Ishikawa (cell line): Measurements from ENCODE around the gene EHD4.
A peak's percentile ranks its signal among the peaks of the same experiment; 100 is the strongest.

Experiments used
- CEBPB ChIP-seq: IDR thresholded peaks from 2 replicates; pipeline ENCODE4 v1.6.1; 2012
- CREB1 ChIP-seq: IDR thresholded peaks from 2 replicates; pipeline ENCODE4 v1.6.1; 2012; ENCODE audit warnings: low read depth
- EGR1 ChIP-seq: IDR thresholded peaks from 2 replicates; pipeline ENCODE4 v1.6.1; 2012
- EP300 ChIP-seq: IDR thresholded peaks from 2 replicates; pipeline ENCODE4 v1.6.1; 2012; ENCODE audit warnings: borderline replicate concordance
- FOXM1 ChIP-seq: IDR thresholded peaks from 2 replicates; pipeline ENCODE4 v1.6.1; 2012; ENCODE audit warnings: low read depth, borderline replicate concordance
- MAX ChIP-seq: IDR thresholded peaks from 2 replicates; pipeline ENCODE4 v1.6.1; 2012
- NFIC ChIP-seq: IDR thresholded peaks from 2 replicates; pipeline ENCODE4 v1.6.1; 2012
- RAD21 ChIP-seq: IDR thresholded peaks from 2 replicates; pipeline ENCODE4 v1.6.1; 2012; ENCODE audit warnings: low read depth
- REST ChIP-seq: IDR thresholded peaks from 2 replicates; pipeline ENCODE4 v1.6.1; 2012; ENCODE audit warnings: low read depth, mild to moderate bottlenecking
- TAF1 ChIP-seq: IDR thresholded peaks from 2 replicates; pipeline ENCODE4 v1.6.1; 2012; ENCODE audit warnings: low read depth, mild to moderate bottlenecking
- TCF12 ChIP-seq: IDR thresholded peaks from 2 replicates; pipeline ENCODE4 v1.6.1; 2012; ENCODE audit warnings: low read depth
- TEAD4 ChIP-seq: IDR thresholded peaks from 2 replicates; pipeline ENCODE4 v1.6.1; 2012
- USF1 ChIP-seq: IDR thresholded peaks from 2 replicates; pipeline ENCODE4 v1.6.1; 2012
- YY1 ChIP-seq: IDR thresholded peaks from 2 replicates; pipeline ENCODE4 v1.6.1; 2012; ENCODE audit warnings: low read depth
- ZBTB7A ChIP-seq: IDR thresholded peaks from 2 replicates; pipeline ENCODE4 v1.6.1; 2012; ENCODE audit warnings: low read depth

EHD4 gene

GRCh38 chr15:41851167-41851523 lies 121.2 kb downstream of the EHD4 start:
- TF ChIP-seq CREB1 (no peak), USF1 (no peak), MAX (no peak), TAF1 (no peak), YY1 (no peak), NFIC (no peak), ZBTB7A (no peak), TEAD4 (no peak), EP300 (no peak), REST (no peak), CEBPB (no peak), EGR1 (no peak), RAD21 (no peak), TCF12 (no peak), FOXM1 (no peak)

- TF ChIP-seq EGR1 = no peak
- peak; percentile 88 for TF ChIP-seq CEBPB
These were observed 121.7 kb downstream of the EHD4 start for GRCh38 chr15:41850482-41851166.

GRCh38 chr15:41849861-41850260 lies 122.5 kb downstream of the EHD4 start:
- no peak for TF ChIP-seq RAD21
- TF ChIP-seq EP300 = no peak
- TF ChIP-seq REST = no peak

GRCh38 chr15:41849204-41849603 lies 123.2 kb downstream of the EHD4 start:
- no peak for TF ChIP-seq YY1
- no peak for TF ChIP-seq TEAD4

- no peak for TF ChIP-seq CREB1
- no peak for TF ChIP-seq TAF1
- TF ChIP-seq REST = no peak
- no peak for TF ChIP-seq MAX
- no peak for TF ChIP-seq TEAD4
- no peak for TF ChIP-seq ZBTB7A
- TF ChIP-seq TCF12 = no peak
- no peak for TF ChIP-seq EGR1
- TF ChIP-seq RAD21 = no peak
- no peak for TF ChIP-seq YY1
- no peak for TF ChIP-seq NFIC
- TF ChIP-seq USF1 = no peak
- no peak for TF ChIP-seq CEBPB
- TF ChIP-seq FOXM1 = no peak
- no peak for TF ChIP-seq EP300
These were observed 123.7 kb downstream of the EHD4 start for GRCh38 chr15:41848631-41849030.
